Hematopoietic multipotent progenitor cell treated with erythropoietin and hydrocortisone succinate and interleukin-3 and kit ligand, for 4 days (in vitro differentiated cells): Measurements from ENCODE around the gene EPHA1.
"Not testable (repeated sequence)": the region's sequence is repeated elsewhere in the genome, so short reads cannot be mapped to it uniquely, and the experiment has no call there.

ENCODE experiments used
- DNase-seq: peaks from one replicate; pipeline ENCODE4 v3.0.0-alpha.2; 2015

EPHA1 gene

DNA sequence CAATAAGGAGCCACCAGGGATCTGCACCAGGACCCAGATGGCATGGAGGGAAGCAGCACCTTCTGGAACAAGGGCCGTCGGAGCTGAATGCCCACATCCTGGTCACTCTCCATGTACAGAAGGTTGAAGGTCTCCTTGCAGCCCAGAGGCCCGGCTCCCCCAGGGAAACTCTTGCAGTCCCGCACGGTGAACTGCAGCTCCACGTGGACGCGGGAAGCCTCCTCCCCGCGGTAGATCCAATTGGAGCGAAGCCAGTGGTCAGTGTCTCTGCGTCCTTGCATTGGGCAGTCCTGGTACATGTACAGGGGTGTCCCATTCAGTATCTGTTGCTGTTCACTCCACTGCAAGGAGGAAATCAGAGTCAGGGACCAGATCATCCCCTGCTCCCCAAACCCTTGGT lies 7.4 kb downstream of the EPHA1 start:
- DNase-seq: no peak

- DNase-seq: no peak
Measured at GRCh38 chr7:143399642-143400041, 9.0 kb downstream of the EPHA1 start.

- no peak for DNase-seq
Measured at GRCh38 chr7:143399151-143399550, 9.5 kb downstream of the EPHA1 start.

GRCh38 chr7:143398616-143399015 lies 10.0 kb downstream of the EPHA1 start:
- DNase-seq: no peak

DNA sequence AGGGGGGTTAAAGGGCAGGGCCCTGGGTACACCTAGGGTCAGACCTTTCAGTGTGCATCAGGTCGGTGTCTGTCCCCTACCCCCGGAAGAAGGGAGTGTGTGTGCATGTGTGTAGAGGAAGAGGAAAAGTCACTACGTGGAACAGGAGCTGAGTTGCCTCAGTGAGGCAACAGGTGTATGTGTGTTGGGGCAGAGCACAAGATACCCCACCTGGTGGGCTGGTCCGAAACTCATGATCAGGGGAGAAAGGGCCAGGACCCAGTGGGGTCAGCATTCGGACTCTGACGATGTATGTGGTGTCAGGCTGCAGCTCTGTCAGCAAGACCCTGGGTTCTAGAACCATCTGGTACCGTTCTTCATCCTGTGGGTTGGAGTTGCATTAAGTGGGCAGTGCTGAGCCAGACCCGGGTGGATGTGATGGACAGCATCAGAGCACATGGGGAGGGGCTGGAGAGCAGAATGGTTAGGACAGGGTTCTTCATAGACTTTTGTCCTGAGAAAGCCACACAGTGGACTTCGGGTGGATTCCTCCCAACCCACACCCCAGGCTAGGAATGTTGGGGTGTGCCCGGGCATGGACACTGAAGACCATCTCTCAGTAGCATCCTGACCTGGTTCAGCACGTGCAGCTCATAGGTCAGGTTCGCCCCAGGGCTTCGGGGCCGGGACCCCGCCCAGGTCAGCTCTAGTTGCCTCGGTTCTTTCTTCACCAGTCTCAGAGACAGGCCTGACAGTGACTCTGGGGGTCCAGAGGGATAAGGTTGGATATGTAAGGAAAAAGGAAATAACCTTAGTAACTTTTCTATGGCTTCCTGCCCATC lies 10.7 kb downstream of the EPHA1 start:
- DNase-seq: no peak

DNA sequence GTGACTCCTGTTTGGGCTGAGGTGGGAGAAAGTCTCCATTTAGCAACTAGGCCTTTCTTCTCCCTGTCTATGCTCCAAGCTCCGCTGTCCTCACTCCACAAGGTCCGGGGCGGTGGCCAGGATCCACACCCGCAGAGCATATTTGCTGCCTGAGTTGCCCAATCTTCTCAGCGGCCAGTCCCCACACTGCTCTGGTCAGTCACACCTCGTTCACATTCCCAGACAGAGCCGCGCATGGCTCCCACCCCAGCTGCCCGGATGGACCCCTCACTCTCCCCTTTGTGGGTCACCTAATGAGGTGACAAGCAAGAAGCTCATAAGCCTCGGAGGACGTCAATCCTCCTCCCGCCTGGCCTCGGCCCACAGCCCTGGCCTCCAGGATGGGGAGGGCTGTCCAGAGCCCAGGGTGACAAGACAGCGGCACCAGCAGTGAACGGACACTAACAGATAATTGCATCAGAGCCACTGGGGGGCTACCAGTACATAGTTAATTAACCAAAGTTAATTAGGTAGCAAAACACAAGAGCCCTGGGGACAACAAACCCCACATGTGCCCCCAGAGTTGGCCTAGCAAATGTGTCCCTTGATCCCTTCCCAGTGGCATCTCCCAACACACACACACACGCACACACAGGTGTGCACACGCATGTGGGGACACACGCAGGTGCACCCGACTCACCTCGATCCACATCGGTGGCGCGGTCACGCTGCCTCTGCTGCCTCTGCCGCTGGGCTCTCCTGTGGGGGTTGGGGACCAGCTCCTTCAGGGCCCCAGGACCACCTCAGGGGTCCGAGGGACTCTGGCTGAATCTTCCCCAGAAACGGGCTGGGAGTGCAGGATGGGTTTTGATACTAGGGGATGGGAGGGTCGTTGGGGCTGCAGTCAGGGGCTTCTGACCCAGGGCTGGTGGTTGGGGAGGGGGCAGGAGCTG lies 11.8 kb downstream of the EPHA1 start:
- DNase-seq: no peak

- no peak for DNase-seq
Measured at GRCh38 chr7:143396182-143396581, 12.5 kb downstream of the EPHA1 start.

DNA sequence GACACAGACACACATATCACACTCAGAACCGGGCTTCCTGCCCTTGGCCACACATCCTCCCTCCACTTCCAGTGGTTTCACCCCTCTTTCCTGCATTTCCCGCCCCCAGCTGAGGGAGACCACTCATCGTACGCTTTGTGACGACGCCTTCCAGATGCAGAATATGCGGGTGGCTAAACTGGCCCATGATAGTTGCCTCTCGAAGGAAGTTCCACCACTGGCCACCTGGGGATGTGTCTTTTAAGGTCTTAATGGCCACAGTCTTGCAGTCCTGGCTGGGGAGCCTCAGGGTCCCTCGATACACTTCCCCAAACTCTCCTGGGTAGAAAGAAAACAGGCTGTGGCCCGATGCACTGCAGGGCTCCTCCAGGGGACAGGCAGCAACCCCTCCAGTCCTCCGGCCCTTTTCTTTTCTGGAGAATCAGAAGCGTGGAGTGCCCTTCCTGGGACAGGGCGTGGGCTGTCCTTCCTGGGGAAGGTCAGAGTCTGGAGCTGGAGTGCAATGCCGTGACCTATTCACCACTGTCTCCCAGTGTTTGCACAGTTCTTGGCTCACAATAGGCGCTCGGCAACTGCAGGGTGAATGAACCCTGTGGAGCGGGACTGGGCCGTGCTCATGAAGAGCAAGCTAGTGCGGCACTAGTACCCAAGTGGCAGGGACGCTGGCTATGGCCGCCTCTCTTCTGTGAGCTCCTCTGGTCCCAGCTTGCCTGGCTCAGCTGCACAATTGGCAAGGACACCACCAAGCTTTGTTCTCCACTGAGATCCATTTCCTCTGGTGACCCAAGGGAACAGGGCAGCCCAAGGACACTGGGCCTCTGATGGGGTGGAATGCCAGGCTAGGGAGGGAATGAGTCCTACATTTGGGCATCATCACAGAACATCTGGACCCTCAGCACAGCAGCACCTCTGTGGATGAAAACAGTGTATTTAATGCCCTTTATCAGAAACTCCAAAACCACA lies 13.2 kb downstream of the EPHA1 start:
- peak; percentile 78 for DNase-seq

- no peak for DNase-seq
Measured at GRCh38 chr7:143394777-143395176, 13.9 kb downstream of the EPHA1 start.

DNA sequence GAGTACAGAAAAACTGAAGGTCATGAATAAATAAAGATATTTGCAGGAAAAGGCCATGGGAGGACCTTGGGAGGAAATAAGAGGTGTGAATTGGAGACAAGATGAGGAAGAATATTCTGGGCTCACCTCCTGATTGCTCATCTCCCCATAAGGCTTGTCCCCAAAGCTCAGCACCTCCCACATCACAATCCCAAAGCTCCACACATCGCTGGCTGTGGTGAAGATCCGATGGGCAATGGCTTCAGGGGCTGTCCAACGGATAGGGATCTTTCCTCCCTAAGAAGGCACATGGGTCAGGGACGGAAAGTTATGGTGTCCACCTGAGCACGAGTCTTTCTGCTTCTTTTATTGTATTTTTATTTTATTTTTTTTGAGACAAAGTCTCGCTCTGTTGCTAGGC lies 14.6 kb downstream of the EPHA1 start:
- no peak for DNase-seq

GRCh38 chr7:143393267-143394041 lies 15.2 kb downstream of the EPHA1 start:
- no peak for DNase-seq

GRCh38 chr7:143392875-143393266 lies 15.8 kb downstream of the EPHA1 start:
- no peak for DNase-seq

GRCh38 chr7:143392427-143392826 lies 16.2 kb downstream of the EPHA1 start:
- DNase-seq: not testable (repeated sequence)

GRCh38 chr7:143391462-143392404 lies 16.9 kb downstream of the EPHA1 start:
- DNase-seq: peak; percentile 67

GRCh38 chr7:143390773-143391317 lies 17.8 kb downstream of the EPHA1 start:
- no peak for DNase-seq

DNA sequence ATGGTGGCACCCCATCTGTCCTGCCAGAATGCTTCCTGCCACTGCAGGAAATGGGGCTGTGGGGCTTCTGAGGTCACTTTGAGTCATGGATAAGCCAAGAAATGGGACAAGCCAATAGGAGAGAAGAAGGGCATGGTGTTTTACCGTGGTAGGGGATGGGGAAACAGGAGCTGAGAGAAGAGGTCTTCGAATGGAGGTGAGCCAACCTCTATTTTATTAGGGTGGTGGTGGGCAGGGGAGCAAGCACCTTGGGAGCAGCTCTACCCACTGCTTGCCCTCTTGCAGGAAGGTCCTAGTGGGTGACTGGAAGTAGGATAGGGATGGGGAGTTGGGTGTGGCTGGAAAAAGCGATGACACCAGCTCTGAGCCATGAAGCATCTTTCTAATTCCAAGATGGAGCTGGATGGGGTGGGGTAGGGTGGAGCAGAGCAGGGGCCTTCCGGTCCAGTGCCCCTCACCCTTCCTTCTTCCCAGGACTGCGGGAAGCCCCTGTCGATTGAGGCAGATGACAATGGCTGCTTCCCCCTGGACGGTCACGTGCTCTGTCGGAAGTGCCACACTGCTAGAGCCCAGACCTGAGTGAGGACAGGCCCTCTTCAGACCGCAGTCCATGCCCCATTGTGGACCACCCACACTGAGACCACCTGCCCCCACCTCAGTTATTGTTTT lies 18.4 kb downstream of the EPHA1 start:
- DNase-seq: no peak

- no peak for DNase-seq
Measured at GRCh38 chr7:143389316-143390103, 19.1 kb downstream of the EPHA1 start.

DNA sequence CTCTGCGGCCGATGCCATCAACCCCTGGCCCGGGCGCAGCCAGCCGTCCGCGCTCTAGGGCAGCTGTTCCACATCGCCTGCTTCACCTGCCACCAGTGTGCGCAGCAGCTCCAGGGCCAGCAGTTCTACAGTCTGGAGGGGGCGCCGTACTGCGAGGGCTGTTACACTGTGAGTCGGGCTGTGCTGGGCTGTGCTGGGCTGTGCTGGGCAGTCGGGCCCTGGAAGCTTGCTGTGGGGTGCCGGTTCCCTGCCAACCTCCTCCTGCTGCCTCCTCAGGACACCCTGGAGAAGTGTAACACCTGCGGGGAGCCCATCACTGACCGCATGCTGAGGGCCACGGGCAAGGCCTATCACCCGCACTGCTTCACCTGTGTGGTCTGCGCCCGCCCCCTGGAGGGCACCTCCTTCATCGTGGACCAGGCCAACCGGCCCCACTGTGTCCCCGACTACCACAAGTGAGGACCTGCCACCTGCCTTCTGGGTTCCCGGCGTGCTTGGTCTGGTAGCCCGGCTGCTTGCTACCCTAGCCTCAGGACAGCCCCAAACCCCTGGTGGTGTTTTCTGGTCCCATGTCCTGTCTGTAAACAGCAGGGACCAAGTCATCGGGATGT lies 20.1 kb downstream of the EPHA1 start:
- DNase-seq: no peak

DNA sequence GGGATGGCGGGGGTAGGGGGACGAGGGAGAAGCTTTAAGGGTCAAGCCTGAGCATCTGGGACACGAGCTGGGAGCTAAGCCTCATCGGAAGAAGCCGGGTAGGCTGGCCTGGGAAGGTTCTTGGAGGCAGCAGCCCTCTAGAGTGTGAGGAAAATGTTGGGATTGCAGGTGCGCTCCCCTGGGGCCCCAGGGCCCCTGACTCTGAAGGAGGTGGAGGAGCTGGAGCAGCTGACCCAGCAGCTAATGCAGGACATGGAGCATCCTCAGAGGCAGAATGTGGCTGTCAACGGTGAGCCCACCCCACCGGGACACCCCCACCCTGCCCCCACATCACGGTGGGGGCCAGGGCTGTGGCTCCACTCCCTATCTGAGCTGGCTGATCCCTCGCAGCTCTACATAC lies 20.6 kb downstream of the EPHA1 start:
- DNase-seq: no peak
